Tibial nerve (tissue), 4 donors: ENCODE results near the gene GPN1. TPM values are rescaled to one million over a fixed set of nuclear protein-coding genes. Genes with fewer than 3 reads are reported as not detected.

ENCODE experiments used
- DNase-seq, 2 donors: peaks; one replicate each; pipeline ENCODE4 v3.0.0-alpha.2; 2019; ENCODE audit warnings: low spot score in 2 of 2
- H3K27ac ChIP-seq, 4 donors: fragments of 200-600 bp; sonication (generic) in 3 of 4; one replicate each; pipeline ENCODE4 v1.5.1; 2017 to 2019; ENCODE audit warnings: mild to moderate bottlenecking in 1 of 4
- H3K27me3 ChIP-seq, 2 donors: fragments of 200-600 bp; sonication (generic) in 1 of 2; one replicate each; pipeline versions ENCODE4 v1.5.1 to v1.6.0; 2017 to 2019
- H3K36me3 ChIP-seq, 3 donors: fragments of 200-600 bp; sonication (generic); one replicate each; pipeline ENCODE4 v1.5.1; 2018 to 2019
- H3K4me1 ChIP-seq, 4 donors: fragments of 200-600 bp; sonication (generic) in 3 of 4; one replicate each; pipeline ENCODE4 v1.5.1; 2017 to 2019
- H3K4me3 ChIP-seq, 4 donors: fragments of 200-600 bp; sonication (generic) in 3 of 4; one replicate each; pipeline ENCODE4 v1.5.1; 2017 to 2019; ENCODE audit warnings: mild to moderate bottlenecking in 1 of 4, moderate library complexity in 1 of 4
- H3K9me3 ChIP-seq, 4 donors: fragments of 200-600 bp; sonication (generic) in 3 of 4; one replicate each; pipeline ENCODE4 v1.5.1; 2017 to 2019
- CTCF ChIP-seq, 5 experiments: fragments of 200-600 bp in 3 of 5; fragments of 450-650 bp in 2 of 5; sonication (generic) in 3 of 5; IDR thresholded peaks; one replicate each; pipeline ENCODE4 v1.5.1; 2016 to 2019; ENCODE audit warnings: antibody characterized with exemption in 5 of 5, mild to moderate bottlenecking in 3 of 5, moderate library complexity in 2 of 5
- EP300 ChIP-seq, 2 donors: sonication (generic); formaldehyde crosslinking; IDR thresholded peaks; one replicate each; pipeline ENCODE4 v1.6.1; 2017; ENCODE audit warnings: antibody characterized with exemption in 2 of 2, mild to moderate bottlenecking in 1 of 2
- POLR2A ChIP-seq, 2 donors: fragments of 450-650 bp; IDR thresholded peaks; one replicate each; pipeline ENCODE4 v1.6.1; 2017; ENCODE audit warnings: antibody characterized with exemption in 2 of 2, mild to moderate bottlenecking in 2 of 2, moderate library complexity in 2 of 2
- WGBS, 2 donors: methylation state at CpG; one replicate each; pipeline ENCODE4 v1.1.5; 2018; 5-methylcytosine and 5-hydroxymethylcytosine counted together
- total RNA-seq, 4 donors: library from RNA; depleted of rRNA; stranded (reverse); fragments of >200 nt; gene quantifications; one replicate each; pipeline ENCODE4 v1.1.0, GENCODE V29; 2016

GPN1 gene
- total RNA-seq, 4 donors from 2014 or later = 16.3 to 22.2 (median 19.8) TPM

DNA sequence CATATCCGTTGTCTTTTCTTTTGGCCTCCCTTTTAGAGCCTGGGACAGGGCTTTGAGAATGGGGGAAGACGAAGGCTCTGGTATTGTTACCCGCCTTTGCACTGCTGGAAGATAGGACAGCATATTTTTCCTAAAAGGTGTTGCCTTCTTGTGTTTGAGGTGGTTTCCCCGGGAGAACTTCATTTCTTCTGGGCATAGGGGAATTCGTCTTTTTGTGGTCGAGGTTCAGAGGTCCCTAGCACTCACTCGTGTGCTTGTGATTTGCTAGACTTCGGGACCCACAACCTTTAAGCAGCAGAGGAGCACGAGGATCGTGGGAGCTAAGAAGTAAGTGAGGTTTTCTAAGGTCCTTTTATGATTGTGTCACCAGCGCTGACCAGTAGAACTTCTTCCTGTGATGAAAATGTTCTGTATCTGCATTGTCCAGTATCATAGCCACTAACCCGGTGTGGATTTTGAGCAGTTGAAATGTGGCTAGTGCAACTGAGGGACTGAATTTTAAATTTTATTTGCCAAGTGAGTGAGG, 45.4 kb upstream of the GPN1 start:
- no peaks in the 10 kb centered on the region for H3K36me3 ChIP-seq
- peaks cover 0 to 30% (median 7%) of the 10 kb centered on the region in 4 donors for H3K9me3 ChIP-seq
- H3K27ac ChIP-seq = peak overlapping the region; percentile 39 to 82 (median 74)
- TF ChIP-seq POLR2A (IDR thresholded peaks at IDR 0.05) = no peak
- no peak for TF ChIP-seq EP300 (IDR thresholded peaks at IDR 0.05)
- no peak for TF ChIP-seq CTCF (IDR thresholded peaks at IDR 0.05)
- no peaks in the 10 kb centered on the region for H3K27me3 ChIP-seq
- H3K4me3 ChIP-seq = peak overlapping the region; percentile 48 to 83 (median 65)
- DNase-seq = no peak
- peaks cover 0 to 34% (median 19%) of the 10 kb centered on the region in 4 donors for H3K4me1 ChIP-seq
- WGBS, 2 donors = 5% methylated on average over 12 of the region's 12 CpGs

- Histone ChIP-seq H3K9me3 (peaks cover 0 to 28% (median 4%) of the 10 kb centered on the region in 4 donors), H3K4me1 (peaks cover 0 to 34% (median 19%) of the 10 kb centered on the region in 4 donors), H3K36me3 (peaks cover 0 to 1% (median 0%) of the 10 kb centered on the region in 3 donors), H3K4me3 (no peak overlapping the region), H3K27ac (no peak overlapping the region), H3K27me3 (no peaks in the 10 kb centered on the region)
- DNase-seq = no peak
- 75 to 77% methylated on average over 3 of the region's 3 CpGs for WGBS, 2 donors
- no peak for TF ChIP-seq POLR2A (IDR thresholded peaks at IDR 0.05)
Measured at GRCh38 chr2:27584597-27584996, 44.3 kb upstream of the GPN1 start.

DNA sequence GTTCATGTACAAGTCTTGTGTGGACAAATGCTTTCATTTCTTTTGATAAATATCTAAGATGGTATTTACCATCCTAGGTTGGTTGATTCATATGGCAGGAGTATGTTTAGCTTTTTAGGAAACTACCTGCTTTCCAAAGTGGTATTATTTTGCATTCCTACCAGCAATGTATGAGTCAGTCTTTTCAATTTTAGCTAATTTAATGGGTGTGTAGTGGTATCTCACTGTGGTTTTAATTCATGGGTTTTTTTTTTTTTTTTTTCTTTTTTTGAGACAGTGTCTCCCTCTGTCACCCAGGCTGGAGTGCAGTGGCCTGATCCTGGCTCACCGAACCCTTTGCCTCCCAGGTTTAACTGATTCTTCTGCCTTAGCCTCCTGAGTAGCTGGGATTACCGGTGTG, 41.8 kb upstream of the GPN1 start:
- TF ChIP-seq EP300 (IDR thresholded peaks at IDR 0.05) = no peak
- no peak for TF ChIP-seq CTCF (IDR thresholded peaks at IDR 0.05)
- no peak for TF ChIP-seq POLR2A (IDR thresholded peaks at IDR 0.05)
- Histone ChIP-seq H3K36me3 (peaks cover 0 to 25% (median 0%) of the 10 kb centered on the region in 3 donors), H3K9me3 (peaks cover 0 to 36% (median 12%) of the 10 kb centered on the region in 4 donors), H3K27ac (no peak overlapping the region), H3K4me1 (peaks cover 0 to 33% (median 19%) of the 10 kb centered on the region in 4 donors), H3K4me3 (no peak overlapping the region), H3K27me3 (no peaks in the 10 kb centered on the region)
- WGBS, 2 donors = 90 to 91% methylated on average over 2 of the region's 2 CpGs
- no peak for DNase-seq

- Histone ChIP-seq H3K27me3 (no peaks in the 10 kb centered on the region), H3K4me3 (no peak overlapping the region), H3K9me3 (peaks cover 0 to 36% (median 12%) of the 10 kb centered on the region in 4 donors), H3K27ac (no peak overlapping the region), H3K36me3 (peaks cover 0 to 25% (median 0%) of the 10 kb centered on the region in 3 donors), H3K4me1 (peaks cover 0 to 31% (median 16%) of the 10 kb centered on the region in 4 donors)
- WGBS, 2 donors = 96 to 97% methylated on average over 2 of the region's 2 CpGs
- DNase-seq = no peak
- no peak for TF ChIP-seq CTCF (IDR thresholded peaks at IDR 0.05)
- TF ChIP-seq POLR2A (IDR thresholded peaks at IDR 0.05) = no peak
- TF ChIP-seq EP300 (IDR thresholded peaks at IDR 0.05) = no peak
Measured at GRCh38 chr2:27588308-27588707, 40.5 kb upstream of the GPN1 start.

- Histone ChIP-seq H3K36me3 (peaks cover 0 to 53% (median 6%) of the 10 kb centered on the region in 3 donors), H3K9me3 (peaks cover 0 to 61% (median 12%) of the 10 kb centered on the region in 4 donors), H3K27ac (no peak overlapping the region), H3K4me3 (no peak overlapping the region), H3K4me1 (peaks cover 0 to 3% (median 0%) of the 10 kb centered on the region in 4 donors), H3K27me3 (no peaks in the 10 kb centered on the region)
- TF ChIP-seq POLR2A (IDR thresholded peaks at IDR 0.05) (no peak), CTCF (IDR thresholded peaks at IDR 0.05) (no peak), EP300 (IDR thresholded peaks at IDR 0.05) (no peak)
- WGBS, 2 donors = 92 to 95% methylated on average over 3 of the region's 3 CpGs
- DNase-seq = no peak
Measured at GRCh38 chr2:27591745-27592144, 37.1 kb upstream of the GPN1 start.
